PC-3 (cell line): ENCODE measurements around the gene ZNF316.

ENCODE experiments used
- CTCF ChIP-seq: fragments of 300-600 bp; sonication (generic); conservative IDR thresholded peaks from 2 replicates; pipeline ENCODE4 v1.5.1; 2017; ENCODE audit warnings: antibody characterized with exemption, low read depth, mild to moderate bottlenecking, low read length
- EZH2 ChIP-seq: fragments of 300-600 bp; sonication (generic); IDR thresholded peaks from one replicate; pipeline ENCODE4 v1.6.1; 2017; ENCODE audit warnings: antibody characterized with exemption, mild to moderate bottlenecking, low read length; ENCODE audit not compliant: unreplicated experiment
- EZH2phosphoT487 ChIP-seq: fragments of 300-600 bp; sonication (generic); IDR thresholded peaks from 2 replicates; pipeline ENCODE4 v1.6.1; 2018; ENCODE audit warnings: mild to moderate bottlenecking, antibody characterized with exemption, low read length, borderline replicate concordance

GRCh38 chr7:6612819-6613218 lies 24.3 kb upstream of the ZNF316 start:
- no peak for TF ChIP-seq CTCF
- no peak for TF ChIP-seq EZH2
- no peak for TF ChIP-seq EZH2phosphoT487
